ENCODE data around the gene FHIT.

GRCh38 chr3:61152071-61152470 is 99.2 kb downstream of the FHIT start:
- TF ChIP-seq POLR2A (IDR thresholded peaks at IDR 0.05; ENCODE audit: low read length) = no peak
- TF ChIP-seq GATA1 (IDR thresholded peaks at IDR 0.05; ENCODE audit: low read depth, low read length) = no peak

Measured in erythroblast (primary cell).